NOMO-1 treated with DMSO at 0.1 percent for 48 hours (cell line): ENCODE data around the gene ZMAT3.
"Not testable (repeated sequence)": the region's sequence is repeated elsewhere in the genome, so short reads cannot be mapped to it uniquely, and the experiment has no call there.

Source experiments
- DNase-seq: peaks from one replicate; lab custom pipeline; 2025; ENCODE audit not compliant: unreplicated experiment; lab: John Stamatoyannopoulos, UW

Gene ZMAT3

GRCh38 chr3:179071323-179072099 lies at the start of gene ZMAT3:
TSS of gene ZMAT3 (minus strand) at chr3:179071809. CDS start at chr3:179067752, 4,057 bp downstream.
- DNase-seq = peak; percentile 66

GRCh38 chr3:179116816-179117215 lies 45.2 kb upstream of the ZMAT3 start:
- no peak for DNase-seq

DNA sequence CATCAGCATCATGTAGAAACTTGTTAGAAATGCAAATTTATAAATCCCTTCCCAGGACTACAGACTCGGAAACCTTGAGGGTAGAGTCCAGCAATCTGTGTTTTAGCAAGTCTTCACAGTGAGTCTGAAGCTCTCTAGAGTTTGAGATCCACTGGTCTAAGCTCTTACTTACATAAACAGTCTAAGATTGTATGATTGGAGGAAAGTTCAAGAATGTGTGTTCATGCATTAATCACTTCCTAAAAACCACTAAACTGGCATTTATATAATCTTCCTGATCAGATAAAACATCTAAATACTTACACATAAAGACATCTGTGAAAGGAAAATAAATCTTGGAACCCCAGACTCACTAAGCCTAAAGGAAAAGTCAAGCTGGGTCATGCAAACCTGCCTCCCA lies 43.8 kb upstream of the ZMAT3 start:
- DNase-seq = not testable (repeated sequence)

- no peak for DNase-seq
Observed at GRCh38 chr3:179113903-179114302, 42.3 kb upstream of the ZMAT3 start.

DNA sequence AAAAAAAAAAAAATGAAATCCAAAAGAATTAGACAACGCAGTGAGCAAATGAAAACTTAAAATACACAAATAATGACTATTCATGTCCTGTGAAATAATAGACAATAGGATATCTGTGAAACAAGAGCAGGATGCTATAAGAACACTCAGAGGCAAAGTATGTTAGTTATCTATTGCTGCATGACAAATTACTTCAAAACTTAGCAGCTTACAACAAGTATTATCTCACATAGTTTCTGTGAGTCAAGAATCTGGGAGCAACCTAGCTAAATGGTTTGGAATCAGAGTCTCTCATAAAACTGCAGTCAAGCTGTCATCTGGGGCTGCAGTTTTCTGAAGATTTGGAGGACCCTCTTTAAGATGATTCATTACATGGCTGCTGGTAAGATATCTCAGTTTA lies 36.5 kb upstream of the ZMAT3 start:
- DNase-seq = no peak

GRCh38 chr3:179107617-179108016 lies 36.0 kb upstream of the ZMAT3 start:
- no peak for DNase-seq

DNA sequence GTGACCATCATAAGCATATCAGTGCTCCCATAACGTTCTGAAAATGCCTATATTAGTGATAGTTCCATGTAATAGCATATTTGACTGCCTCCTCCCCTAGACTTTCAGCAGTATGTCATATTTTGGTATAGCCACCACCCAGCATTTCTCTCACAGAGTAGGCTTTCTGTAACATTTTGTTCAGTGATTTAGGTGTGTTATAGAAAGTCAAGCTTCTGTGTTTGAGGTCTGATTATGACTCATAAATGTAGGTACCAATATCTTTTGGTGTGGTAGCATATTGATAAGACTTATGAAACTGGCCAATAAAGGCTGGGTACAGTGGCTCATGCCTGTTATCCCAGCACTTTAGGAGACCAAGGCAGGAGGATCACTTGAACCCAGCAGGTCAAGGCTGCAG lies 34.3 kb upstream of the ZMAT3 start:
- DNase-seq = no peak

- no peak for DNase-seq
Observed at GRCh38 chr3:179100652-179101051, 29.0 kb upstream of the ZMAT3 start.

DNA sequence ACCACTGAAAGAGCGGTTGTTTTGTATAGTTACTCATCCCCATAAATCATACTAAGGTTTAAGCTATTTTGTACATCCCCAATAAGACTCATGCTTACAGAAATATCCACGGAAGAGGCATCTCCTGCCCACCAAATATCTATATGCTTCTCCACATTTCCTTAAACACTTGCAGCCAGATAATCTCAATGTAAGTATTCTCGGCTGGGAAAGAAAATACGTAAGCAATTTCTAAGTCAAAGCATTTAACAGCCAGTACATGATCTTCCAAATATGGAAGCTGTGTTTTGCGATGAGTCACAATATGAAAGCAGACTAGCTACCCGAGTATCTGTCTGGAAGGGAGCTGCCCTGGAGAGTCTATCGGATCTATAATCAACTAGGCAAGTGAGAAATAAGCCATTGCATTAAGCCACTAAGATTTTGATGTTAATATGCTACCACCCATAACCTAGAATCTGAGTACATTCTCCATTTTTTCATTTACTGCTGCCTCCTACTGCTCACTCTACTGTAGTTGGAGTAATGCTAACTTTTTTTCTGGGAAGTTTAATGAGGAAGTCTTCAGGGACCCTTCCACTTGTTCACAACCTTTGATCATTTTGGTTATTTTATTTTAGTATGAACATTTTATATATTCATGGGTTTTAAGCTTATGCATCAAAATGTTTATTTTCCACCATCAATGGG lies 26.9 kb upstream of the ZMAT3 start:
- peak; percentile 73 for DNase-seq

GRCh38 chr3:179093807-179094206 lies 22.2 kb upstream of the ZMAT3 start:
- DNase-seq = no peak

DNA sequence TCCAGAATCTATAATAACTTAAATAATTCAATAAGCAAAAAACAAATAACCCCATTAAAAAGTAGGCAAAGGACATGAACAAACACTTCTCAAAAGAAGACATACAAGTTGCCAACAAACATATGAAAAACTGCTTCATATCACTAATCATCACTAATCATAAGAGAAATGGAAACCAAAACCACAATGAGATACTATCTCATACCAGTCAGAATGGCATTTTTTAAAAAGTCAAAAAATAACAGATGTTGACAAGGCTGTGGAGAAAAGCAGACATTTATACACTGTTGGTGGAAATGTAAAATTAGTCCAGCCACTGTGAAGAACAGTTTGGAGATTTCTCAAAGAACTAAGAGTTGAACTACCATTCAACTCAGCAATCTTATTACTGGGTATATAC lies 19.5 kb upstream of the ZMAT3 start:
- no peak for DNase-seq

DNA sequence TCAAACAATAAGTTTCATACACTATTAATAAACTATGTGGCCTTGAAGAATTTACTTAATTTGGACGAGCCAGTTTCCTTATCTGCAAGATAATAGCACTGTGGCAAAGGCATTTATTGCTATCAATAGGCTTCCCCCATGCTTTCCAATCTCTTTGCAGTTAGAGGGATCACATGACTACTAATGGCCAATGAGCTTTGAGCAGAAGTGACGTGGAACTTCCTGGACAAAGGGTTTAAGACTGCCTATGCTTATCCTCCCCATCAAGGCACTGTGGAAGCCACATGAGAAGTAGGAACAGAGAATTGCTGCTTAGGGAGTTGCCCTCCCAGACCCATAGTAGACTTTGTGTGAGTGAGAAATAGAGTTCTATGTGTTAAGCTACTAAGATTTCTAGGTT lies 16.7 kb upstream of the ZMAT3 start:
- peak; percentile 2 for DNase-seq

DNA sequence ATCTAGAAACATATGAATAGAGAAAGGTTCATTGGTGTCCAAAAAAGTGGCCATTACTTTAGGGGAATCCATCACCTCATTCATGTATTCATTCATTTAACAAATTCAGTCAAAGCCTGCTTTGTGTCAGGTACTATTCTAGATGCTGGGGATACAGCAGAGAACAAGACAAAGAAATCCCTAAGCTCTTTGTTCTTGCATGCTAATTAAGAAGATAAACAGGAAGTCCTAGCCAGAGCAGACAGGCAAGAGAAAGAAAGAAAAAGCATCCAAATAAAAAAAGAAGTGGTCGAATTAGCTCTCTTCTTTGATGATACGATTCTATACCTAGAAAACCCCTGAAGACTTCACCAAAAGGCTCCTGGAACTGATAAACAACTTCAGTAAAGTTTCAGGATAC lies 12.4 kb upstream of the ZMAT3 start:
- no peak for DNase-seq

GRCh38 chr3:179082416-179082815 lies 10.8 kb upstream of the ZMAT3 start:
- no peak for DNase-seq

DNA sequence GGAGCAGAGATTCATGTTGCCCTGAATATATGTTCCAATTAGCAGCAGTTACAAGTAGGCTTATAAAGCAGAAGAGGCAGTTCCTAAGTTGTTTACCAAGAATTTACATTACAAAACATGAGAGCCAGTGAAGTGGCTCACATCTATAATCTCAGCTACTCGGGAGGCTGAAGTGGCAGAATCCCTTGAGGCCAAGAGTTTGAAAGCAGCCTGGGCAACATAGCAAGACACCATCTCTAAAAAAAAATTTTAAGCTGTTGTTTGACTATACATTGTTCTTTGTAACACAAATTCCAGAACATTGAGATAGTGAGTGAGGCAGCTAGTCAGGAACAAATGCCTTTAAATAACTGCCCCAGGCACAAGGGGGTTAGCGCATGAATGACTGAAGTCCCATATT lies 10.3 kb upstream of the ZMAT3 start:
- DNase-seq = no peak

DNA sequence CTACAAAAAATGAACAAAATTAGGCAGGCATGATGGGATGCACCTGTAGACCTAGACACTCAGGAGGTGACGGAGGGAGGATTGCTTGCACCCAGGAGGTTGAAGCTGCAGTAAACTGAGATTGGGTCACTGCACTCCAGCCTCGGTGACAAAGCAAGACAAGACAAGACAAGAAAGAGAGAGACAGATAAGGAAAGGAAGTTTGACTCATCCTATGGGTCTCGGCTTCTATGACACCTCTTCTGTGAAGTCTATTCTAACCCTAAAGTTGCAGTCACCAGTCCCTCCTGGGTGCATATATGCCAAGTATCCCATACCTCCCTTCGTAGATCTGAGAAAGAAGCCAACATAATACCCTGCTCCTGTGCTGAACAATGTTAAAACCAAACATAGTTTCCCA lies 7.9 kb upstream of the ZMAT3 start:
- DNase-seq = no peak

DNA sequence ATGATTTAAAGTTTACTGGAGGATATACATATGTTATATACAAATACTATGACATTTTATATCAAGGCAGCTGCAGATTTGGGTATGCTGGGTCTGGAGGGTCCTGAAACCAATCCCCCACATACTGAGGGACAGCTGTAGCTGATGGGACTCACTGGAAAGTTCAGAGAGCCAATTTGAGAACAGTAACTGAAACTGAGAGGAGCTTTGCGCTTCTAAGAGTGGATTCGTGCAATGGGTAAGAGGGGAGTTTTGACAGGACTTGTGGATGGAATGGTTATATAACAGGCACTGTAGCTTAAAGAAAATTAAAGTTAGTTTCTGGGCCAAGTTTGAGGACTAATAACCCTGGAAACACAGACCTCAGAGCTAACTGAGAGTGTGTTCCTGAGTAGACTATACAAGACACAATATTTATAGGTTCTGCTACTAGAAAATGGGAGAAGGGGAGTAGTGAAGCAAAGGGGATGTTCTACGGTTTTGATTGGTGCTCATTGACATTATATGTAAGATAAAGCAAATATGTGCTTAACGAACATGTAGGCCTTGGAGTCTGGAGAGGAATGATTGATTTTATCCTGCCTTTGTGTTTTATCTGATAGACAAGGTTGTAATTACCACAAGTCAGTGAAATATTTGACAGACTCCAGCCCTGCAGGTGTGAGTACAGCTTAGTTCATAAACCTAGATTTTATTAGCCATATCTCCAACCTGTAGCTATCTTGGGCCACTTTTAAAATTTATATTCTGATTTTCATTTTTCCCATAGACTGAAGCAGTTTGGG lies 4.8 kb upstream of the ZMAT3 start:
- DNase-seq = no peak

- DNase-seq = no peak
Observed at GRCh38 chr3:179074656-179075055, 3.0 kb upstream of the ZMAT3 start.

GRCh38 chr3:179073816-179074215 lies 2.2 kb upstream of the ZMAT3 start:
- DNase-seq = no peak

GRCh38 chr3:179072100-179072438 lies 460 bp upstream of the ZMAT3 start:
- DNase-seq = peak; percentile 45

DNA sequence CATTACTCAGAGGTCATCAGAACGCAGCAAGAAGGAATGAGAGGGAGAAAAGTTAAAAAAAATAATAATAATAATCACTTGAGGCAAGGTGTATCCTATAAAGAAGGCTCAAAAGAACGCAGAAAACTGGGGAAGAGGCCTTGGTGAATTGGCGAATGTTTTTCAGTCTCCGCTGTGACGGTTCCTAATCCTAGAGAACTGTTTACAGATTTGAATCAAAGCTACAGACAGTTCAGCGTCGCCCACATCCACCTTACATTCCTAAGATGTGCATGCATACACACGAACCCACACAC lies 634 bp downstream of the ZMAT3 start:
- DNase-seq = no peak

GRCh38 chr3:179069762-179070390 lies 1.7 kb downstream of the ZMAT3 start:
- DNase-seq = peak; percentile 15
